Activated CD8-positive, alpha-beta T cell treated with anti-CD3 and anti-CD28 coated beads for 36 hours (primary cell): ENCODE measurements around the gene ADARB2. TPM values are rescaled to one million over a fixed set of nuclear protein-coding genes. Genes with fewer than 3 reads are reported as not detected.

Experiments used
- ATAC-seq: fragments of 200-7000 bp; cut with Tn5 transposase; one replicate; pipeline ENCODE4 v1.10.0; 2021; ENCODE audit warnings: mild to moderate bottlenecking, moderate library complexity
- CTCF ChIA-PET: fragments of 350-600 bp; sonication (Branson Sonifier 250); formaldehyde crosslinking; loops from one replicate; lab custom pipeline; 2021; ENCODE audit warnings: antibody characterized with exemption; lab: Charles Lee
- POLR2A ChIA-PET: fragments of 350-600 bp; sonication (Branson Sonifier 250); formaldehyde crosslinking; loops from one replicate; lab custom pipeline; 2021; ENCODE audit warnings: antibody characterized with exemption; lab: Charles Lee
- DNase-seq: peaks from one replicate; pipeline ENCODE4 v3.0.0-alpha.2; 2020
- H3K27ac Mint-ChIP-seq: one replicate; pipeline ENCODE4 v1.8.0; 2021; ENCODE audit warnings: mild to moderate bottlenecking, mixed read lengths
- H3K27me3 Mint-ChIP-seq: one replicate; pipeline ENCODE4 v1.8.0; 2021; ENCODE audit warnings: mixed read lengths
- H3K36me3 Mint-ChIP-seq: one replicate; pipeline ENCODE4 v1.8.0; 2021; ENCODE audit warnings: low read depth, mixed read lengths
- H3K4me1 Mint-ChIP-seq: one replicate; pipeline ENCODE4 v1.8.0; 2021; ENCODE audit warnings: low read depth, mixed read lengths
- H3K4me3 Mint-ChIP-seq: one replicate; pipeline ENCODE4 v1.8.0; 2021; ENCODE audit warnings: mild to moderate bottlenecking, moderate library complexity, mixed read lengths
- H3K9me3 Mint-ChIP-seq: one replicate; pipeline ENCODE4 v1.8.0; 2021; ENCODE audit warnings: mixed read lengths
- CTCF ChIP-seq: fragments of 200-600 bp; IDR thresholded peaks from one replicate; pipeline ENCODE4 v1.8.0; 2022; ENCODE audit warnings: antibody characterized with exemption, mild to moderate bottlenecking
- intact Hi-C: fragments of 100-400 bp; cut with micrococcal nuclease; formaldehyde crosslinking; loops from one replicate; pipeline ENCODE4 v1.10.0; 2022
- total RNA-seq, 2 experiments: library from RNA; stranded (reverse); gene quantifications; one replicate each; pipeline ENCODE4 v1.2.3, GENCODE V29; 2021

ADARB2 gene
- total RNA-seq, 2 experiments from 2014 or later = 1.3 to 1.6 TPM

GRCh38 chr10:1270490-1270889 is 466.8 kb downstream of the ADARB2 start:
- intact Hi-C loops = no loop called here
- H3K36me3 Mint-ChIP-seq = no peaks in the 10 kb centered on the region
- no peaks in the 10 kb centered on the region for H3K9me3 Mint-ChIP-seq
- POLR2A ChIA-PET = no interaction called here
- no peaks in the 10 kb centered on the region for H3K27me3 Mint-ChIP-seq
- H3K4me3 Mint-ChIP-seq = no peak overlapping the region
- no peak for TF ChIP-seq CTCF
- ATAC-seq (no peak), DNase-seq (no peak)
- CTCF ChIA-PET = no interaction called here
- H3K4me1 Mint-ChIP-seq = peaks cover 5% of the 10 kb centered on the region
- H3K27ac Mint-ChIP-seq = no peak overlapping the region

- ChIA-PET CTCF (no interaction called here), POLR2A (no interaction called here)
- intact Hi-C loops = no loop called here
- no peak for DNase-seq
- no peaks in the 10 kb centered on the region for H3K9me3 Mint-ChIP-seq
- H3K4me1 Mint-ChIP-seq = peaks cover 5% of the 10 kb centered on the region
- H3K27me3 Mint-ChIP-seq = no peaks in the 10 kb centered on the region
- no peak overlapping the region for H3K27ac Mint-ChIP-seq
- no peak for TF ChIP-seq CTCF
- no peak for ATAC-seq
- H3K36me3 Mint-ChIP-seq = no peaks in the 10 kb centered on the region
- H3K4me3 Mint-ChIP-seq = no peak overlapping the region
Measured at GRCh38 chr10:1268831-1269230, 468.5 kb downstream of the ADARB2 start.

- DNase-seq (no peak), ATAC-seq (no peak)
- Mint-ChIP-seq H3K4me1 (peaks cover 5% of the 10 kb centered on the region), H3K27me3 (no peaks in the 10 kb centered on the region), H3K9me3 (peaks cover under 1% of the 10 kb centered on the region), H3K27ac (no peak overlapping the region), H3K36me3 (no peaks in the 10 kb centered on the region), H3K4me3 (no peak overlapping the region)
- no peak for TF ChIP-seq CTCF
- intact Hi-C loops = no loop called here
- POLR2A ChIA-PET = no interaction called here
- CTCF ChIA-PET = no interaction called here
Measured at GRCh38 chr10:1267568-1267967, 469.8 kb downstream of the ADARB2 start.

- Mint-ChIP-seq H3K9me3 (peaks cover 2% of the 10 kb centered on the region), H3K27me3 (no peaks in the 10 kb centered on the region), H3K4me3 (no peak overlapping the region), H3K4me1 (peaks cover 5% of the 10 kb centered on the region), H3K36me3 (no peaks in the 10 kb centered on the region), H3K27ac (no peak overlapping the region)
- DNase-seq = no peak
- no peak for TF ChIP-seq CTCF
- ChIA-PET CTCF (no interaction called here), POLR2A (no interaction called here)
- no peak for ATAC-seq
- intact Hi-C loops = no loop called here
Measured at GRCh38 chr10:1267148-1267547, 470.2 kb downstream of the ADARB2 start.

GRCh38 chr10:1266033-1266802 is 471.1 kb downstream of the ADARB2 start:
- Mint-ChIP-seq H3K27ac (no peak overlapping the region), H3K4me1 (peaks cover 5% of the 10 kb centered on the region), H3K36me3 (no peaks in the 10 kb centered on the region), H3K9me3 (peaks cover 2% of the 10 kb centered on the region), H3K27me3 (peaks cover 2% of the 10 kb centered on the region), H3K4me3 (no peak overlapping the region)
- ChIA-PET CTCF (interaction anchor here (0.6 kb wide), 1 partner anchor 754 kb away, joined by 3 read pairs; no protein-coding TSS in a partner anchor), POLR2A (no interaction called here)
- no peak for TF ChIP-seq CTCF
- intact Hi-C loops = no loop called here
- ATAC-seq = no peak
- no peak for DNase-seq
